Measurements from ENCODE around the gene KY.
A peak's percentile ranks its signal among the peaks of the same experiment; 100 is the strongest.

Gene KY

DNA sequence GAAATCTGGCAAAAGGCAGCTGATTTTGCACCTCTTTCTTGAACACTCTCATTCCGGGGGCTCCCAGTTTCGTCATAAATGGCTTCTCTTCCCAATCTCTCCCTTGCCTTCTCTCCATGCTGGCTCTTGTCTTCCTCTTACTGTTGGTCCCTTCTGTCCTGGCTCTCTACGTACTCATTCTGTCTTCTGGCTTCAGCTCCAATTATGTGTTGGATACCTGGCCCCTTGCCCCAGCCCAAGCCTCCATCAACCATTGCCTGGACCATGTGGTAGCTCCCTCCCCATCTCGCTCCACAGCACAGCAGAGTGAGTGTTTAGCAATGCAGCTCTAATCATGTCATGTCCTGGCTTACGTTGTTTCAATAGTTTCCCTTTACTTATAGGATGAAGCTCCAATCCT lies 21.7 kb upstream of the KY start:
- DNase-seq (ENCODE audit: low read depth): no peak

DNA sequence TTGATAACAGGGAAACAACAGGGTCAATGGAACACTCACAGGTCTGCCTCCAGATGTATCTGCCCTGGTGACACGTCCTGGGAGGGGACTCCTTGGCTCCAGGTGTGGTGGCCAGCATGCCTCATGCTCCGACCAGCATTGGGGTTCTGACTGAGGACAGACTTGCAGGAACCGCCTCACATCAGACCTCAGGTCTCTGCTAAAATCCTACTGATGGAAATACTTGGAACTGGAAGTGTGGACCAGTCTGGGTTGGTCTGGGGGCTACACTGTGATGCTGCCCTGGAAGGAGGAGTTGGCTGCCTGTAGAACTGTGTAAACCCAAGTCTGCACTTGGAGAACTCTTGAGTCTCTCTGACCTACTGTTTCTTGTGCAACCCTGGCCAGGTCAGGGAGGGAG lies 17.1 kb upstream of the KY start:
- DNase-seq (ENCODE audit: low read depth): no peak

DNA sequence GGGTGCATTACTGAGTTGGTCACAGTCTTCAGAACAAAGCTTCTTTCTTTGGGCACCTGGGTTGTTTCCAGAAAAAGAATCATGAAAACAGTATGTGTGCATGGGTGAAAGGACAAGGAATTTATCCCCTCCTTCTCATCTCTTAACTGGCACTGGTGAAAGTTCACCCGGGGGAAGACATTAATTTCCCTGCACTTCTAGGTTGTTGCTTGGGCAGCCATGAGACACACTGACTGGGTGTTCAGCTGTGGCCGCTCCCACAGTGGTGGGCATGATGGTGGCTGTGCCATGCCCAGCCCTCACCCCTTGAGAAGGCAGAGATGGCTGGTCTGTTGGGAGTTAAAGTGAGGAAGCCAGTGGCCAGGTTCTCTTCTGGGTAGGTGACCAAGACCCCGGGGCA lies 16.6 kb upstream of the KY start:
- no peak for DNase-seq (ENCODE audit: low read depth)

DNA sequence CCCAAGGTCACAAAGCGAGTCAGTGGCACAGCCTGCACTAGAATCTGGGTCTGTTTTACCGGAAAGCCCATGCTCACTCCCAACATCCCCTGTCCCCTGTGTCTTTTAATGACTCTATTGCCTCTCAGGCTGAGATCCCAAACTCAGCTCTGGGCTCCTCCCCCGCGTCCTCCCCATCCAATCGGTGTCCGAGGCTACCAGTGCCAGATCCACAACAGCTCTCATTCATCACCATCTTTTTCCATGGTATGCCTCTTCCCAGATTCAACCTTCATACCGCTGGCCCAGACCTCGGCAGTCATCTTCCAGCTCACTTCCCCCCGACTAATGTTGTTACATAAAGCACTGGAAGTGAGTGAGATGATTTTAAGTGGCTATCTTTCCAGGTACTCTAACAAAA lies 16.1 kb upstream of the KY start:
- DNase-seq (ENCODE audit: low read depth): no peak

DNA sequence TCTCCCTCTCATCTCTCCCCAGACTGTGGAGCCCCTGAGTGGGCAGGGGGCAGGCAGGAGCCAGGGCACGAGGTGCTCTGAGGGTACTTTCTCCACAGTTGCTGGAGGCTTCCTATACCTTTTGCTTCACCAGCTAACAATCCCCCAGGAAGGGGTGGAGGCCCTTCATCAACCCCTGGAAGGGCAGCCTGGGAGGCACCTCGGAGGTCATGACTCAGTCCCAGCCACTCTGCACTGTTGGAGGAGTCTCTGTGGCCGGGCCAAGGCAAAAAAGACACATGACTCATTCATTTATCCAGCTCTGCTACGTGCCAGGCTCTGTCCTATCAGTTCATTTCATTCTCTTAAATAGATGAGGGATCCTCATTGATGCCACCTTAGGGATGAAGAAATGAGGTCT lies 15.6 kb upstream of the KY start:
- no peak for DNase-seq (ENCODE audit: low read depth)

DNA sequence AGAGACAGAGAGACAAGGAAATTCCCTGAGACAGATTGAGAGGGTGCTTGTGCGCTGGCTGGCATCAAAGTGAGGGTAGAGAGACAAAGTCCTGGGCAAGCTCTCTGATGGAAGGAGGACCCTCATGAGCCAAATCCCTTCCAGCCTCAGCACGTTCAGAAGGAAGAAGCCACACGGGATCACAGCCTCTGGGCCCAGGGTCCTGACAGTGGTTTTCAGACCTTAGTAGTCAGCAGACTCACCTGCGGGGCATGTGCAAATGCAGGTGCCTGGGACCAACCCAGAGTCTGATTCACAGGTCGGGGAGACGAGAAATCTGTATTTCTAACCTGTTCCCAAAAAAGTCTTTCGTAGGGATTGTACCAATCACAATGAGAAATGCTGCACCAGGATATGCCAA lies 15.2 kb upstream of the KY start:
- no peak for DNase-seq (ENCODE audit: low read depth)

DNA sequence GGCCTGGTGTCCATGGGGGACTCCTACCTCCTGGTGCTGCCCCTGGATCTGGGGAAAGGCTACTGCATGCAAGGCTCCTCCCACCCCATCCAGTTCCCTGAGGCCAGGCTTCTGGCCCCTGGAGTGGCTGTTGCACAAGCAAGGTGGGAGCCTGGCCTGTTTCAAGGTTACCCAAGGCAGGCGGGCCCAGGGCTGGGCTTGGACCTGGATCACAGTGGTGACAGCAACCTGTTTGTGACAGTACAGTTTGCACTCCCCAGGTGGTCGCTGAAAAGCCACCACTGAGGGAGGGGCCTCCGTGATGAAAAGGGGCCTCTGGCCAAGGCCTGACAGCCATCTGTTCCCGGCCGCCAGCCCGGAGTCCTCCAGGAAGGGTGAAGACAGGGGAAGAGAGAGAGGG lies 14.4 kb upstream of the KY start:
- no peak for DNase-seq (ENCODE audit: low read depth)

DNA sequence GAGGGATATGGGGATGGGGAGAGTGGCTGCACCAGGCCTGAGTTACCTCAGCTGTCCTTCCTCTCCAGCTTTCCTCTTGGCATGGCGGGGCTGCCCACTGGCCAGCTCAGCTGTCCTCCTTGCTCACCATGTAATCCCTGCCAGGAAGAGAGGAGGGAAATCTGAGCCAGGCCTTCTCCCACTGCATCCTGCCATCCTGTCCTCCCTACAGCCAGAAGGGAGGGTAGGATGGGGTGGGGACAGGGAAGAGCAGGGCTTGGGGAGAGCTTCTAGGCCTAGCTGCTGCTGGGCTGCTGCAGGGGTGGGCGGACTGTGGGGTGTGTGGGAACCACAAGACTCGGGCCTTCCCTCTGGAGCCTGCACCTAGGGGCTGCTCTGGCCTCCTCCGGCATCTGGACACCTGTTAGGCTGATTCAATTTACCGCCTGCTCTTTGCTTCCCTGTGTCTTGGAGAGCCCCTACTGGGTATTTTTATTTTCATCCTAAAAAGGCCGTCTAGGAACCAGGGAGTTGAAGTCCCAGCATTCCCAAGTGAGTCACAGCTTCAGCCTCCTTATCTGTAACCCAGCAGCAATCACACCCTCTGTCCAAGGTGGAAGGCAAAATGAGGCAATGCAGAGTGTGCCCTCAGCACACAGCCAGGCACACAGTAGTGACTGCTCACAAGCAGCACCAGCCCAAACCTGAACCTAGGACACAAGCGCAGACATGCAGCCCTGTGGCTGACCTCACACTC lies 13.1 kb upstream of the KY start:
- DNase-seq (ENCODE audit: low read depth): no peak

DNA sequence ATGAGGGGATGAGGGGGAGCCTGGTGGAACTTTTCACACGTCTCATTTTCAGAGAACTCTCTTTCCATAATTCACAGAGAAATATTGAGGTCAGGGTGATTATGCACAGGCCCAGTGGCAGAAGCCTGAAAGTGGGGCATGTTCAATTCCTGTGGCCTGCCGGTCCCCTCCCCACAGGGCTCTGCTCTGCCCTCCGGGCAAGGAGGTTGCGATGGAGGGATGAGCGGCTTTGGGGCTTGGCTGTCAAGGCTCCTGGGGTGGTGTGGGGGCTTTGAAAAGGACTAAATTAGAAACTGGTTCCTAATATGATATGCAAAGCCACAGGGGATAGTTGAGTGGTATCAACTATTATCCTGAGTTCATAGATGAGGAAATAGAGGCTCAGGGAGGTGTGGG lies 9.2 kb upstream of the KY start:
- no peak for DNase-seq (ENCODE audit: low read depth)

DNA sequence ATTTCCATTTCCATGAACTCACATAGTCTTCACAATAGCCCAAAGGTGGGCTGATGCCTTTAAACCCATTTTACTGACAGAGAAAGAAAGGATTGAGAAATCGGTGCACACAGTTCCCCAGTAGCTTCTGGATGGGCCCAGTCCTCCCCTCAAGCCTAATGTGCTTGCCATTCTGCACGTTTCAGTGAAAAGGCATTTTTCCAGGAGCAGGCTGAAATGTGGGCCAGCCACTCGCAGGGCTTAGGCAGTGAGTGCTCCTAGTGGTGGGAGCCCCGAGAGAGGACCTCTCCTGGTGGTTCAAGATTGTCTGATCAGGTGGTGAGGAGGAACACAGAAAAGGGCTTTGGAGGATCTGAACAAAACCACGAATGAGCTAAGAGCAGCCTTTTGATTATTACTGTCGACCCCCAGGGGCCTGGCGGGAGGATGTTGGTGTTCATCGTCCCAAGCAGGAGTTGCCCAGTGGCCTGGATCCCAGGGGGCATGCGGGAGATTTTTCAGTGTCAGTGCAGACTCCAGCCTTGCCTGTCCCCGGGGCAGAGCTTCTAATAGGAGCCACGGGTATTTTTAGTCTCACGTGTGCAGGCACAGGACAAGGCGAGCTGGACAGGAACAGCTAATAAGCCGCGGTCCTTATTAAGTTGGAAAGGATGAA lies 8.7 kb upstream of the KY start:
- DNase-seq (ENCODE audit: low read depth): no peak

DNA sequence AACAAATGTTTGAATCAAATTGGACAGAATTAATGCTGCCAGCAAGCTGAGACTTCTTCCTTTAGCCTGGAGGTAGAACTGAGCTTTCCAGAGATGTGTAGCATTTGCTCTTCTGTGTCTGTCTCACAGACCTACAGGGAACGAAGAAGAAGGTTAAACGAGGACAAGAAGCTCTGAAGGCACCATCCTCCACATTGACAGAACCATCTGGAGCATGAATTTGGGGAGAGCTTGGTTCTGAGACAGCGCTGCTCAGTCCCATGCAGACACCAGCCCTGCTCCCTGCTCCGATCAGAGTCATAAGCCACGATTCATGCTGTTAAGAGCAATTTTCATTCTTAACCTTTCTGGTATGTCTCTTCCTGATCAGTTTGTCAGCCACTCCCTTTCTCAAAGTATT lies 7.7 kb upstream of the KY start:
- no peak for DNase-seq (ENCODE audit: low read depth)

DNA sequence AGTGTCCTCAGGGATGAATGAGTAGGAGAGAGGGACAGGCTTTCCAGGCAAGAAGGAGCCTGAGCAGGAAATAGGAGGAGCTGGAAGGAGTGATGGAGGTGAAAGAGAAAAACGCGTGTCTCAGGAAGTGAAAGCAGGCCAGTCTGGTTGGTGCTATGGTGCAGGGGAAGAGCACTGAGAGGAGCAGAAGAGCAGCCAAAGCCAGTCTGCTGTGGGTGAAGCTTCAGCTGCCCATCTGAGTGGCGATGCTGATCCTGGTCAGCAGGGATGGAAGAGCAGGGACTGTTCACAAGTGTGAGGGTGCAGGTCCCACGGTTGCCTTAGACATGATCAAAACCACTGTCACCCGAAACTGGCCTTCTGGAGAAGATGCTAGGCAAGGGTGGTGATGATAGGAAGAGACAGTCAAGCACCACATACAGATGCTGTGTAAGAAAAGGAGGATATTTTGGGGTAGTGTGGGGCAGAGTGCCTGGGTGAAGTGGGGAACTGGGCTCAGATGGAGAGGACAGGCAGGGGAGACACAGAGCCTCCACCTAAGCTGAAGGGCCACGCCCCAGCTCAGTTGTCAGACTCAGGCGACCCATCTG lies 5.5 kb upstream of the KY start:
- DNase-seq (ENCODE audit: low read depth): no peak

DNA sequence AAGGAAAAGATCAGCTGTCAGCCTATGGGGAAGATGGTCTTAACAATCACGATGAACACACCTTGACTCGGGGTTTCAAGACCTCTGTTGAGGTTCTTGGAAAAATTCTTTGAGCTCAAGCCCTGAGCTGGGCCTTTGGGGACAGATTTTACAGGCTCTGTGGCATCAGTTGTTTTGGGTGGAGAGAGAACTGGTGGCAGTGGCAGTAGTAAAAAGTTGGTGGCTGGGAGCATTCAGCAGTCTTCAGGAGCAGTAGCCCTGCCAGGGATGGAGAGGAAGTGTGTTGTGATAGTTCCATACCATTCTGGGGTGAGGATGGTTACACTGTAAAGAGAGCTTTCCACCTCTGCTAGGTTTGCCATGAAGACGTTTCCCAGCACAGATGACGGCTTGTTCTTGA lies 4.9 kb upstream of the KY start:
- DNase-seq (ENCODE audit: low read depth): no peak

DNA sequence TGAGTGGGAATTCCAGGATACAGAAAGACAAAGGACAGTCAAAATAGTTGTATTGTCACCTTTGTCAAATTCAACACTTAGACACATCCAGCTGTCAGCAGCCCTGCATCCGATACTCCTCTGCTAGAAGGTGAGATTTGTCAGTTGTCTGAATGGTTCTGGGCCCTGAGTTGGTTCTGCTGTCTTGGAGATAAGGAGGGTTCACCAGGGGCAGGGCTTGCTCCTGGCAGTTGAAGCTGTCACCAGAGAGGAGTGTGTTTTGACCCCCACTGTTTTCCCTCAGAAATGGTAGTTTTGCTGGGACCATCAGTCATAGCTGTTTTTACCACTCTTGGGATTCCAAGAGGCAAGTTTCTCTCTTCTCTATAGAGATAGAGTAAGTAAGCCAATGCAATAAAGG lies 3.2 kb upstream of the KY start:
- DNase-seq (ENCODE audit: low read depth): no peak

DNA sequence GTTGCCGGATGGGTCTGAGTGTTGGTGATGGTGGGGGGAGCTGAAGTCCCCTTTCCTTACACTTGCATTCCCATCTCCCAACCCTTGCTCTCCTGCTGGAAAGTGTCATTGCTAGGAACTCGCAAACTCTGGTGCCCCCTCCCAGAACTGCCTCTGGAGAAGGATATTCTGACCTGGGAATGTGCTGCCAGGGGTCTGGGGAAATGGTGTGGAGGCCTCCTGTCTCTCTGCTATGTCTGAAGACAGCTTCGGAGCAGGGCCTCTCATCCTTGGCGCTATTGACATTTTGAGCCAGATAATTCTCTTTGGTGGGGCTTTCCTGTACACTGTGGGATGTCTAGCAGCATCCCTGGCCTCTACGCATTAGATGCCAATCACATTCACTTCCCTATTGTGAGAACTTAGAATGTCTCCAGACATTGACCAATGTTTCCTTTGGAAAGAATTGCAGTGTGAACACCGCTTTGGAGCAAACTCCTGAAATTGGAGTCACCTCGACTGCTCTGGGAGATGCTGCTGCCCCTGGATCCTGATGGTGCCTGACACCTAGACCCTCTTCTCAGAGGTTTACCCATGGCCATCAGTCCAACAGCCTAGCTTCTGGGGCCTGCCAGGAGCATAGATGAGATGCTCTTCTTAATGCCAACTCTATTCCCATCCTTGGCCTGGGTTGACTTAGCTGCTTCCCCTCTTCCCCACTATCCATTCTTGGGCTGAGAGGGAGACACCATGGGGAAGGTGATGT lies 2.2 kb upstream of the KY start:
- no peak for DNase-seq (ENCODE audit: low read depth)

DNA sequence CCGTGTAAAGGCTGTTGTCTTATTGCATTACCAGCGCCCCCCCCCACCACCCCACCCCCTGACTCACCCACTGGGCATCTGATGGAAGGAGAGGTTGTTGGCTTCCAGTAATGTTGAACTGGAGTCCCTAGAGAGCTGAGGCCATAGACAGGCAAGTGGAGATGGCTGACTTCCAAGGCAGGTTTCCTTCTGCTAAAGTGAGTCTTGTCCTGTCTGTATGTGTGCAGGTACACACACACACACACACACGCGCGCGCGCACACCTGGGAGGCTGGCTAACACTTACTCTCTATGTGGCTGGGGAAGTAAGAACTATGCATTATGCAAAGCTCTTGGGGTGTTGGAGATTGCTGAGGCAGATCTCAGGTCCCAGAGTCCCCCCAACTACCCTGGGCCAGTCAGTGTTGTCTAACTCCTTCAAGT lies 1.6 kb upstream of the KY start:
- peak; percentile 20 for DNase-seq (ENCODE audit: low read depth)

DNA sequence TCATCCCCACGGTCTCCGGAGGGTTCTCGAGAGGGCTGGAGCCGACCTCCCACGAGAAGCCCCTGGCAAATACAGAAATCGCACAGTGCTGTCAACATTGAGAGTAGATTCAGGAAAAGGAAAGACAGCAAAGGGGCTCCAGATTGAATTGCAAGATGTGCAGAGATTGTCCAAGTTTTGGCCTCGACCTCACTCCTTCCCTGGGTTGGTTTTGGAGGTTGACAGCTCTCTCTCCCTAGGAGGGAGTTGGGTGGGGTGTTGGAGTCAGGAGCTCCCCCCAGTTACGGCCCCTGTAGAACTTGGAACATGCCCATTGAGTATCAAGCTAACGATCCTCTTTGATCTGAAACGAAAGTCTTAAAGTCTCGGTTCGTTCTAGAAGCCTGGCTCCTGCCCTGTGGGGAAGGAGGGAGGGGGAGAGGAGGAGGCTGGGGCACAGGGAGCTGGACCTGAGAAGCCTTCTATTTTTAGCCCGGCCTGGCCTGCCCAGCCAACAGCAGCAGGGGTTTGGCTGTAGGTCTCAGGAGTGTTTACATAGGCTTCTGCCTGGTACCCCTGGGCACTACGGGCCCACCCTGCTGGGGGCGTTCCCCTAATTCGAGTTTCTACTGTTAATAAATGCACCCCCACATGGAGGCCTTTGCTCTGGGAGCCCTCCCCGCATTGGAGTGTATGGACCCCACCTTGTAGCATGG lies 672 bp upstream of the KY start:
- no peak for DNase-seq (ENCODE audit: low read depth)

DNA sequence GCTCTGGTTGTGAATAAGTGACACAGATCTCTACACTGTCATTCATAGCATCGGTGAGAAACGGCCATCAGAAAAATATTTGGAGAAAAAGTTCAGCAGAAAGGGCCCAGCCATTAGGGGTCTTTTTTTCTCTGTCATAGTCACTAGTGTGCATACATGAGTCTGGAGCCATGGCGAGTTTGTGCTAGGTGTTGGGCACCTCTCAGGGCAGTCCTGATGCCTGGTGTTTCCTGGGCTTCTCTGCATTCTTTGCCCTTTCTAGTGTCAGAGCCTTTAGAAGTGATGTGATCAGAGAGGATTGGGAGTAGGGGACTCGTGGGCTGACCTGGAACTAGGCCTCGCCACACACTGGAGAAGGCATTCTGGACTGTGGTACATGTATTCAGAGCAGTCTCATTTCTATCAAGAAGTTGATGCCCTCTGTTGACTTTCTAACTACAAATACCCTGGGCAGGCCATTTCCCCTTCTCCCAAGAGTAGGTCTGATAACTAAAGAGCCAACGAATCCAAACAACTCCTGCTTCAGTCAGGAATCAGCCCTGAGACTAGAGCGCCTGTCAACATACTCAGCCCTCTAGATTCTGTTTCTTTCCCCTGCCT lies 1.6 kb downstream of the KY start:
- DNase-seq (ENCODE audit: low read depth): no peak

DNA sequence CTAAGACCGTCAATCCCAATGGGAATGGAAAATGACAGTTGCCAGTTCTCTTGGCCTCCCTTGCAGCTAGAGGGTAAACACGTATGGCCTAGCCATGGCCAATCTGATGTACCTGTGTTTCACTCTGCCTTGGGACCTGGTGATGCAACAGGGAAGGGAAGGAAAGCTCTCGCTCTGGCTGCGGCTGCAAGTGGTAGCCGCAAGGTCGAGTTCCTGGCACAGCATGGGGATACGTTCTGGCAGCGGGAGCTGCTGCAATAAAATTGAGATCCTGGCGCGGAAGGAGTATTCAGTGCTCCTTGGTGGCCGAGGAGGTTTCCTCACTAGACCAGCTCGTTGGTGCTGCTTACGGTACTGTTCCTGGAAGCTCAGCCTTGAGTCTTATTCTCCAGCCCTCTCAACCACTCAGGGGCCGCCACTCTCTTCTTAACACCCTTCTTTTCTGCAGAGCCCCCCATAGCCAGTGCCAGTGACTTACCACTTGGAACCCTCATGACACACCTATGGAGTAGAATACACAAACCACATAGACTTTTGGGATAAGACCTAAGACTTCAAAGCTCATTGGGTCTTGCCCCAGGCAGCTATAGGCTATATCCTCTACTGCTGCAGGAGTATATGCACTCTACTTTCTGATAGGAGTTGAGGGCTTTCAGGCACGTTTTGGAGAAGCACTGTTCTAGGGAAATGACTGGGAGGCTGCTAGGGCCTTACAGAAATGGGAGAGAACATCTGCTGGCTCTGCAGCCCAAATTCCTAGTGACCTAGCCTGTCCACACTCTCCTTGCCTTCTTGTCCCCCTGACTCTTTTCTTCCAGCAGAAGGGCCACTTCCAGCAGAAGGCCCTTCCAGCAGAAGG lies 2.7 kb downstream of the KY start:
- no peak for DNase-seq (ENCODE audit: low read depth)

DNA sequence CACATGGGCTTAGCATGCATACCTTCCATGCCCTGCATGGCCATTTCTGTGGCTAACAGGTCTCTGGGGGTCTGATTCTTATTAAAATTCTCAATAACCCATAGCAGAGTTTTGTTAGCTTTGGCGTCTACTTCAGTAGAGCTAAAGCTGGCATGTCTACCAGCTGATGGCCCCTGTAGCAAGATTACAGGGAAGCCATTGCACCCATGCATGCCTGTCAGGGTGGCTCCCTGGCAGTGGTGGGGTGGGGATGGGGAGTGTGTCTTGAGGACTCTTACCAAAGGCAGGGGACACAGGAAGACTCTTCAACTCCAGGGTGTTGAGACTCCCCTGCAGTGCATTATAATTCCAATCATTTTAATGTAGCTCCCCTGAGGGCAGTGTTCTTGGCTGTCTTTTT lies 4.7 kb downstream of the KY start:
- DNase-seq (ENCODE audit: low read depth): no peak

DNA sequence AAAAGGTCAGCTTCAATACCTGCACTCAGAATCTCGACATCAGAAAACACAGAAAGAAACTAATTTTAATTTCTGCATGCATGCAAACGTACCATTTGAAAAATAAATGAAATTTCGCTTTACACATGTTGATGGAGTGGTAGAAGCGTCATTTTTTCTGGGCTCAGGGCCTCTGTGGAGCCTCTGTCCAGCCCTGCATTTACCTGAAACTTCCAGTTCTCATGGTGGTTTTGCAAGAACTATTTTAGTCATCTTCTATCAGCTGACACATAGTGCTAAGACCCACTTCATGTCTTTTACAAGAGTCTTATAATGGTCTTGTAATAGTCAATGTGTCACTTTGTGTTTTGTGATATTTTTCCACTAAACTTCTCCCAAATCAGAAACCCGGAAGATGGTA lies 5.3 kb downstream of the KY start:
- DNase-seq (ENCODE audit: low read depth): no peak
